Nephron progenitor cell (in vitro differentiated cells): Measurements from ENCODE around the gene HHIPL1.
A peak's percentile ranks its signal among the peaks of the same experiment; 100 is the strongest.

Experiments
- DNase-seq: peaks from one replicate; pipeline ENCODE4 v3.0.0; 2021
- H3K27ac Mint-ChIP-seq: 2 replicates; pipeline ENCODE4 v1.8.0; 2021; ENCODE audit warnings: mild to moderate bottlenecking, moderate library complexity, mixed read lengths
- H3K27me3 Mint-ChIP-seq: 2 replicates; pipeline ENCODE4 v1.8.0; 2021; ENCODE audit warnings: mild to moderate bottlenecking, low read depth, mixed read lengths; ENCODE audit not compliant: poor library complexity
- H3K36me3 Mint-ChIP-seq: 2 replicates; pipeline ENCODE4 v1.8.0; 2021; ENCODE audit warnings: low read depth, mixed read lengths
- H3K4me1 Mint-ChIP-seq: 2 replicates; pipeline ENCODE4 v1.8.0; 2021; ENCODE audit warnings: mixed read lengths
- H3K4me3 Mint-ChIP-seq: 2 replicates; pipeline ENCODE4 v1.8.0; 2021; ENCODE audit warnings: mild to moderate bottlenecking, moderate library complexity, mixed read lengths
- H3K9me3 Mint-ChIP-seq: 2 replicates; pipeline ENCODE4 v1.8.0; 2021; ENCODE audit warnings: mild to moderate bottlenecking, moderate library complexity, mixed read lengths
- CTCF ChIP-seq: fragments of 200-600 bp; sonication (generic); IDR thresholded peaks from 2 replicates; pipeline ENCODE4 v1.5.0; 2021; ENCODE audit warnings: antibody characterized with exemption

HHIPL1 gene

GRCh38 chr14:99671235-99672224, 26.6 kb downstream of the HHIPL1 start:
- peak overlapping the region; percentile 90 for H3K27ac Mint-ChIP-seq
- no peak for TF ChIP-seq CTCF

GRCh38 chr14:99672506-99673304, 27.8 kb downstream of the HHIPL1 start:
- Mint-ChIP-seq H3K9me3 (no peaks in the 10 kb centered on the region), H3K36me3 (no peaks in the 10 kb centered on the region), H3K27me3 (peaks cover 4% of the 10 kb centered on the region), H3K4me3 (no peak overlapping the region), H3K27ac (peak overlapping the region; percentile 25), H3K4me1 (peaks cover 47% of the 10 kb centered on the region)
- no peak for DNase-seq
- no peak for TF ChIP-seq CTCF

More at GRCh38 chr14:99671235-99672224, 26.6 kb downstream of the HHIPL1 start:
- H3K9me3 Mint-ChIP-seq, result no peaks in the 10 kb centered on the region
- no peak overlapping the region for H3K4me3 Mint-ChIP-seq
- peaks cover 54% of the 10 kb centered on the region for H3K4me1 Mint-ChIP-seq
- peaks cover 7% of the 10 kb centered on the region for H3K27me3 Mint-ChIP-seq
- DNase-seq, result no peak
- H3K36me3 Mint-ChIP-seq, result no peaks in the 10 kb centered on the region

DNA sequence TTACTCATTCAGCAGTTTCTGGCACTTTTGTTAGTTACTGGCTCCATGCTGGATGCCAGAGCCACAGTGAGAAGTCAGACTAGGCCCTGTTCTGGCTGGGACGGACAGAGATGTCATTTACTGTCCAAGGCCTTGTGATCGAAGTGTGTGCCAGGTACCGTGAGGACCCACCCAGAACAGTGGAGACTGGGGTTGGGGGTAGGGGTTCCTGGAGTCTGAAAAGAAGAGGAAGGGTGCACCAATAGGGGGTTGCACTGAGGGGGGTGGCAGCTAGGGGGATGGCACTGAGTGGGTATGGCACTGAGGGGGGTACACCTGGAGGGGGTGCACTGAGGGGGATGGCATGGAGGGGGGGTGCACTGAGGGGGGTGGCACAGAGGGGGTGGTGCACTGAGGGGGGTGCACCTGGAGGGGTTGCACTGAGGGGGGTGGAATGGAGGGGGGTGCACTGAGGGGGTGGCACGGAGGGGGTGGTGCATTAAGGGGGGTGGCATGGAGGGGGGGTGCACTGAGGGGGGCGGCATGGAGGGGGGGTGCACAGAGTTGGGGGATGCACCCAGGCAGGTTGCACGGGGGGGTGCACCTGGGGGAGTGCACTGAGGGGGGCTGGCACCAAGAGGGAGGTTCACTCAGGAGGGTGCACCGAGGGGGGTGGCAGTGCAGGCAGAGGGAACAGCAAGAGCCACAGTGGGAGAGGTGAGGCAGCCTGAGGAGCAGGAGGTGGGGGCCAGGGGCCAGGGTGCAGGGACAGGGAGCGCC, 28.6 kb downstream of the HHIPL1 start:
- H3K27ac Mint-ChIP-seq, result no peak overlapping the region
- no peak for TF ChIP-seq CTCF

GRCh38 chr14:99674064-99674650, 29.2 kb downstream of the HHIPL1 start:
- no peak for TF ChIP-seq CTCF
- no peak overlapping the region for H3K27ac Mint-ChIP-seq
- H3K4me3 Mint-ChIP-seq, result no peak overlapping the region
- H3K36me3 Mint-ChIP-seq, result no peaks in the 10 kb centered on the region
- peaks cover 33% of the 10 kb centered on the region for H3K4me1 Mint-ChIP-seq
- H3K27me3 Mint-ChIP-seq, result peaks cover 4% of the 10 kb centered on the region
- no peak for DNase-seq
- peaks cover 7% of the 10 kb centered on the region for H3K9me3 Mint-ChIP-seq

More for the DNA sequence above, 28.6 kb downstream of the HHIPL1 start:
- peaks cover 4% of the 10 kb centered on the region for H3K27me3 Mint-ChIP-seq
- peaks cover 7% of the 10 kb centered on the region for H3K9me3 Mint-ChIP-seq
- DNase-seq, result no peak
- no peak overlapping the region for H3K4me3 Mint-ChIP-seq
- H3K36me3 Mint-ChIP-seq, result no peaks in the 10 kb centered on the region
- peaks cover 39% of the 10 kb centered on the region for H3K4me1 Mint-ChIP-seq

GRCh38 chr14:99674776-99675381, 29.9 kb downstream of the HHIPL1 start:
- no peak for TF ChIP-seq CTCF
- Mint-ChIP-seq H3K27me3 (peaks cover 4% of the 10 kb centered on the region), H3K4me1 (peaks cover 31% of the 10 kb centered on the region), H3K36me3 (no peaks in the 10 kb centered on the region), H3K4me3 (no peak overlapping the region), H3K9me3 (peaks cover 7% of the 10 kb centered on the region), H3K27ac (no peak overlapping the region)
- no peak for DNase-seq
